HepG2 (cell line): ENCODE measurements around the gene CCT3. TPM values are rescaled to one million over a fixed set of nuclear protein-coding genes. Genes with fewer than 3 reads are reported as not detected.

Experiments used
- CC2D1A ChIP-seq: sonication (generic); formaldehyde crosslinking; IDR thresholded peaks from 2 replicates; pipeline ENCODE4 v1.8.1; 2023; ENCODE audit warnings: mild to moderate bottlenecking, missing genetic modification reagents
- CEBPB ChIP-seq: IDR thresholded peaks from 2 replicates; pipeline ENCODE4 v1.6.1; 2011; ENCODE audit warnings: low read depth, low read length, improper control_type of control experiment, borderline replicate concordance
- CHD2 ChIP-seq: IDR thresholded peaks from 2 replicates; pipeline ENCODE4 v1.6.1; 2011; ENCODE audit warnings: low read depth, low read length, improper control_type of control experiment
- E2F2 ChIP-seq: sonication (generic); formaldehyde crosslinking; IDR thresholded peaks from 2 replicates; pipeline ENCODE4 v1.4.0; 2020; ENCODE audit warnings: missing genetic modification reagents, borderline replicate concordance
- FOXA1 ChIP-seq, 2 experiments: fragments of 450-650 bp in 1 of 2; sonication (generic) in 1 of 2; formaldehyde crosslinking in 1 of 2; IDR thresholded peaks; 2 replicates each; pipeline versions ENCODE4 v1.4.0 to v1.6.1; 2016 to 2020; ENCODE audit warnings: missing genetic modification reagents in 1 of 2
- HOXA7 ChIP-seq: sonication (generic); formaldehyde crosslinking; IDR thresholded peaks from 2 replicates; pipeline ENCODE4 v1.8.1; 2022; ENCODE audit warnings: mild to moderate bottlenecking, missing genetic modification reagents, moderate library complexity
- JDP2 ChIP-seq: sonication (generic); formaldehyde crosslinking; IDR thresholded peaks from 2 replicates; pipeline ENCODE4 v1.8.1; 2022; ENCODE audit warnings: missing genetic modification reagents, borderline replicate concordance
- MED1 ChIP-seq: sonication (generic); formaldehyde crosslinking; IDR thresholded peaks from 2 replicates; pipeline ENCODE4 v1.4.0; 2020; ENCODE audit warnings: missing genetic modification reagents
- NFIC ChIP-seq: IDR thresholded peaks from 2 replicates; pipeline ENCODE4 v1.6.1; 2012; ENCODE audit warnings: mild to moderate bottlenecking, low read length, inconsistent platforms
- NFKB2 ChIP-seq: sonication (generic); formaldehyde crosslinking; IDR thresholded peaks from 2 replicates; pipeline ENCODE4 v1.4.0; 2020; ENCODE audit warnings: missing genetic modification reagents, borderline replicate concordance
- POLR2AphosphoS2 ChIP-seq: IDR thresholded peaks from 2 replicates; pipeline ENCODE4 v1.6.1; 2011; ENCODE audit warnings: low read depth, low read length, improper control_type of control experiment
- SIN3B ChIP-seq: fragments of 150-350 bp; IDR thresholded peaks from 2 replicates; pipeline ENCODE4 v1.6.1; 2014; ENCODE audit warnings: low read length
- SSRP1 ChIP-seq: IDR thresholded peaks from 2 replicates; pipeline ENCODE4 v1.6.1; 2016; ENCODE audit warnings: control low read depth
- TCF7 ChIP-seq: sonication (generic); IDR thresholded peaks from 2 replicates; pipeline ENCODE4 v1.6.1; 2016; ENCODE audit warnings: antibody characterized with exemption, low read depth
- XBP1 ChIP-seq: sonication (generic); formaldehyde crosslinking; IDR thresholded peaks from 2 replicates; pipeline ENCODE4 v1.5.0; 2020; ENCODE audit warnings: missing genetic modification reagents
- ZC3H4 ChIP-seq: sonication (generic); formaldehyde crosslinking; IDR thresholded peaks from 2 replicates; pipeline ENCODE4 v1.4.0; 2020; ENCODE audit warnings: missing genetic modification reagents, borderline replicate concordance
- ZMAT3 ChIP-seq: sonication (generic); formaldehyde crosslinking; conservative IDR thresholded peaks from 2 replicates; pipeline ENCODE4 v1.7.0; 2021; ENCODE audit warnings: missing genetic modification reagents
- ZNF484 ChIP-seq: sonication (generic); formaldehyde crosslinking; IDR thresholded peaks from 2 replicates; pipeline ENCODE4 v1.5.1; 2020; ENCODE audit warnings: mild to moderate bottlenecking, low read depth, missing genetic modification reagents, borderline replicate concordance
- ZNF549 ChIP-seq: sonication (generic); formaldehyde crosslinking; IDR thresholded peaks from 2 replicates; pipeline ENCODE4 v1.5.0; 2020; ENCODE audit warnings: missing genetic modification reagents
- ZNF704 ChIP-seq: sonication (generic); formaldehyde crosslinking; IDR thresholded peaks from 2 replicates; pipeline ENCODE4 v1.8.1; 2023; ENCODE audit warnings: mild to moderate bottlenecking, inconsistent platforms, moderate library complexity, missing genetic modification reagents, borderline replicate concordance
- ZNF747 ChIP-seq: sonication (generic); formaldehyde crosslinking; IDR thresholded peaks from 2 replicates; pipeline ENCODE4 v1.8.1; 2023; ENCODE audit warnings: missing genetic modification reagents, mild to moderate bottlenecking, borderline replicate concordance
- ZNF883 ChIP-seq: sonication (generic); formaldehyde crosslinking; IDR thresholded peaks from 2 replicates; pipeline ENCODE4 v1.5.1; 2020; ENCODE audit warnings: mild to moderate bottlenecking, missing genetic modification reagents; ENCODE audit errors: not compliant biosample characterization
- ZSCAN30 ChIP-seq: sonication (generic); formaldehyde crosslinking; IDR thresholded peaks from 2 replicates; pipeline ENCODE4 v1.5.0; 2020; ENCODE audit warnings: mild to moderate bottlenecking, missing genetic modification reagents
- ZZZ3 ChIP-seq: sonication (generic); formaldehyde crosslinking; IDR thresholded peaks from 2 replicates; pipeline ENCODE4 v1.4.0; 2020; ENCODE audit warnings: missing genetic modification reagents, mild to moderate bottlenecking, borderline replicate concordance
- polyA plus RNA-seq, 8 experiments: library from polyadenylated mRNA; depleted of rRNA in 3 of 8; stranded (reverse) in 7 of 8; unstranded in 1 of 8; fragments of >200 nt; fragmentation: Illumina TruSeq in 4 of 8; extraction: Trizol in 4 of 8; gene quantifications; 2 replicates each; pipeline versions ENCODE4 v1.2.1 to v1.2.3, GENCODE V29; 2011 to 2016; ENCODE audit warnings: low read depth in 4 of 8, missing spikeins in 1 of 8, mixed read lengths in 1 of 8; ENCODE audit not compliant: insufficient read depth in 1 of 8
- total RNA-seq, 5 experiments: library from RNA; depleted of rRNA; stranded (reverse); fragments of >200 nt; fragmentation: Illumina TruSeq; extraction: Trizol; gene quantifications; 2 replicates each; pipeline ENCODE4 v1.2.3, GENCODE V29; 2016; ENCODE audit warnings: low read depth in 1 of 5
- TF ChIP-seq, protein P1 (sequence below): sonication (generic); formaldehyde crosslinking; IDR thresholded peaks from 2 replicates; pipeline ENCODE4 v1.4.0; 2020; ENCODE audit warnings: missing genetic modification reagents, mild to moderate bottlenecking, borderline replicate concordance
- TF ChIP-seq, protein P2 (sequence below): sonication (generic); formaldehyde crosslinking; IDR thresholded peaks from 2 replicates; pipeline ENCODE4 v1.8.1; 2023; ENCODE audit warnings: mild to moderate bottlenecking, moderate library complexity, missing genetic modification reagents

Gene CCT3
- total and polyA plus RNA-seq, 2 of the 13 experiments (the other 11 are each of a cell fraction or from before 2014, with no cell fraction given) = 319 to 615 TPM

DNA sequence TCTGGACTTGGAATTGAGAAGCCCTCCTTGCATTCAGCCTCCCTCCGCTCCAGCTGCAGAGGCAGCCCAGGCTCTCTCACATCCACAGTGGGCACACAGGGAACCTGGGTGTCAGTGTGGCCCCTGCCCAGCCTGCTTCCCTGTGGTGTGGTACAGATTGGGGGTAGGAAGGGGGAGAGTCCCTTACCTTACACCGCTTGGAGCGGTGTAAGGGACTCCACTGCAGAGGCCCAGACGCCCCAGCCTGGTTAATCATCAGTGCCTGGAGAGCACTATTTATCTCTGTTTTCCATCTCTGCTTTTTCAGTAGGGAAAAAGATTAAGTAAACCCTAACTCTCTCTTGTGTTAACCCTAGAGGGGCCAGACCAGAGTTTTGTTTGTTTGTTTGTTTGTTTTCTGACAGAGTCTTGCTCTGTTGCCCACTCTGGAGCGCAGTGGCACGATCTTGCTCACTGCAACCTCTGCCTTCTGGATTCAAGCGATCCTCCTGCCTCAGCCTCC, 30.1 kb upstream of the CCT3 start (continued):
- peak; percentile 66; the same call in 1 of the 2 replicates for TF ChIP-seq MED1
- TF ChIP-seq, protein P1, sequence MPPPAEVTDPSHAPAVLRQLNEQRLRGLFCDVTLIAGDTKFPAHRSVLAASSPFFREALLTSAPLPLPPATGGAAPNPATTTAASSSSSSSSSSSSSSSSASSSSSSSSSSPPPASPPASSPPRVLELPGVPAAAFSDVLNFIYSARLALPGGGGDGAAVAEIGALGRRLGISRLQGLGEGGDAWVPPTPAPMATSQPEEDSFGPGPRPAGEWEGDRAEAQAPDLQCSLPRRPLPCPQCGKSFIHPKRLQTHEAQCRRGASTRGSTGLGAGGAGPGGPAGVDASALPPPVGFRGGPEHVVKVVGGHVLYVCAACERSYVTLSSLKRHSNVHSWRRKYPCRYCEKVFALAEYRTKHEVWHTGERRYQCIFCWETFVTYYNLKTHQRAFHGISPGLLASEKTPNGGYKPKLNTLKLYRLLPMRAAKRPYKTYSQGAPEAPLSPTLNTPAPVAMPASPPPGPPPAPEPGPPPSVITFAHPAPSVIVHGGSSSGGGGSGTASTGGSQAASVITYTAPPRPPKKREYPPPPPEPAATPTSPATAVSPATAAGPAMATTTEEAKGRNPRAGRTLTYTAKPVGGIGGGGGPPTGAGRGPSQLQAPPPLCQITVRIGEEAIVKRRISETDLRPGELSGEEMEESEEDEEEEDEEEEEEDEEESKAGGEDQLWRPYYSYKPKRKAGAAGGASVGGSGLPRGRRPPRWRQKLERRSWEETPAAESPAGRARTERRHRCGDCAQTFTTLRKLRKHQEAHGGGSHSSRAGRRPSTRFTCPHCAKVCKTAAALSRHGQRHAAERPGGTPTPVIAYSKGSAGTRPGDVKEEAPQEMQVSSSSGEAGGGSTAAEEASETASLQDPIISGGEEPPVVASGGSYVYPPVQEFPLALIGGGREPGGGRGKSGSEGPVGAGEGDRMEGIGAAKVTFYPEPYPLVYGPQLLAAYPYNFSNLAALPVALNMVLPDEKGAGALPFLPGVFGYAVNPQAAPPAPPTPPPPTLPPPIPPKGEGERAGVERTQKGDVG (CRISPR knock-in tag) = no peak
- TF ChIP-seq TCF7 = peak; percentile 19; the same call in 1 of the 2 replicates
- TF ChIP-seq ZNF484 (CRISPR knock-in tag) = no peak
- no peak for TF ChIP-seq ZMAT3 (CRISPR knock-in tag)
- TF ChIP-seq ZNF549 (CRISPR knock-in tag) = no peak
- no peak for TF ChIP-seq ZNF747 (CRISPR knock-in tag)
- TF ChIP-seq POLR2AphosphoS2 = no peak
- no peak for TF ChIP-seq ZC3H4
- no peak for TF ChIP-seq FOXA1 (IDR thresholded peaks at IDR 0.05)
- no peak for TF ChIP-seq FOXA1 (CRISPR knock-in tag; IDR thresholded peaks at IDR 0.05)
- no peak for TF ChIP-seq JDP2 (CRISPR knock-in tag)
- no peak for TF ChIP-seq HOXA7 (CRISPR knock-in tag)
- TF ChIP-seq CC2D1A (CRISPR knock-in tag) = no peak
- TF ChIP-seq XBP1 (CRISPR knock-in tag) = no peak
- no peak for TF ChIP-seq ZZZ3 (CRISPR knock-in tag)
- TF ChIP-seq NFKB2 (CRISPR knock-in tag) = no peak
- TF ChIP-seq SSRP1 (CRISPR knock-in tag) = no peak
- no peak for TF ChIP-seq ZNF704 (CRISPR knock-in tag)
- no peak for TF ChIP-seq SIN3B
- no peak for TF ChIP-seq CEBPB
- TF ChIP-seq, protein P2, sequence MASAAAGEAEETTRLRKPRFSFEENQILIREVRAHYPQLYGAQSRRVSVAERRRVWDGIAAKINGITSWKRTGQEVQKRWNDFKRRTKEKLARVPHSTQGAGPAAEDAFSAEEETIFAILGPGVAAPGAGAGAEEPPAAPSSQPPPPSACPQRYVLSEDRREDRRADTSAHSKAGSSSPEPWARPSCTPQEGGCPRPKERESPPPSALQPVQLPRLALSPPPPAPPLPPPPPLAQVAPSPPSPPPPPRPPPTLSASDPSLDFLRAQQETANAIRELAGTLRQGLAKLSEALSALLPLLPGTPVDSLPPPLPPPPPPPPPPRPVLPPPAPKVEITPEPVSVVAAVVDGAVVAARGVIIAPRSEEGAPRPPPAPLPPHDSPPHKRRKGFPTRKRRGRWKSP (CRISPR knock-in tag) = no peak; the same call in 1 of the 2 replicates
- no peak for TF ChIP-seq NFIC
- no peak for TF ChIP-seq CHD2
- no peak for TF ChIP-seq E2F2 (CRISPR knock-in tag)
- TF ChIP-seq ZNF883 (CRISPR knock-in tag) = no peak
- TF ChIP-seq ZSCAN30 (CRISPR knock-in tag) = no peak
